SK-N-SH (cell line): ENCODE measurements around the gene ADAM33. TPM values are rescaled to one million over a fixed set of nuclear protein-coding genes. Genes with fewer than 3 reads are reported as not detected.

Experiments
- CTCF ChIA-PET: fragments of 300-600, 350-600 bp; formaldehyde crosslinking; extraction: SDS; loops from one replicate; lab custom pipeline; 2021; lab: Yijun Ruan, JAX
- POLR2A ChIA-PET: fragments of 350-600 bp; sonication (Branson Sonifier 250); formaldehyde crosslinking; extraction: SDS; loops from one replicate; lab custom pipeline; 2020; ENCODE audit warnings: antibody characterized with exemption, inconsistent platforms; lab: Yijun Ruan, JAX
- DNase-seq: peaks from one replicate; pipeline ENCODE4 v3.0.0; 2012
- H2AFZ ChIP-seq: fragments of 200-600 bp; sonication (generic); 2 replicates; pipeline ENCODE4 v1.8.1; 2016; ENCODE audit warnings: antibody characterized with exemption, mild to moderate bottlenecking, low read depth
- H3F3A ChIP-seq: fragments of 200-600 bp; sonication (generic); replicated peaks from 2 replicates; pipeline ENCODE3; 2016; ENCODE audit warnings: antibody characterized with exemption, mild to moderate bottlenecking; ENCODE audit not compliant: insufficient read depth
- H3K27ac ChIP-seq, 2 experiments: fragments of 200-500 bp in 1 of 2; fragments of 200-600 bp in 1 of 2; sonication (Bioruptor generic) in 1 of 2; sonication (generic), shearing (Covaris generic) in 1 of 2; 2 replicates each; pipeline versions ENCODE4 v1.5.1 to v1.6.1; 2014 to 2016; ENCODE audit warnings: low read depth in 2 of 2, inconsistent platforms in 1 of 2, low read length in 1 of 2, mild to moderate bottlenecking in 1 of 2, mixed read lengths in 1 of 2
- H3K27me3 ChIP-seq: fragments of 200-600 bp; sonication (generic), shearing (Covaris generic); 2 replicates; pipeline ENCODE4 v1.6.1; 2016; ENCODE audit warnings: mixed run types; ENCODE audit not compliant: insufficient read depth
- H3K36me3 ChIP-seq, 2 experiments: fragments of 200-500 bp in 1 of 2; fragments of 200-600 bp in 1 of 2; sonication (Bioruptor generic) in 1 of 2; sonication (generic) in 1 of 2; replicated peaks in 1 of 2; 2 replicates each; pipeline versions ENCODE3 to v1.5.1; 2014 to 2016; ENCODE audit warnings: low read length in 1 of 2, mild to moderate bottlenecking in 1 of 2; ENCODE audit not compliant: insufficient read depth in 2 of 2, control insufficient read depth in 1 of 2
- H3K4me1 ChIP-seq, 2 experiments: fragments of 200-500 bp in 1 of 2; fragments of 200-600 bp in 1 of 2; sonication (Bioruptor generic) in 1 of 2; sonication (generic), shearing (Covaris generic) in 1 of 2; 2 replicates each; pipeline versions ENCODE4 v1.5.1 to v1.6.1; 2014 to 2016; ENCODE audit warnings: low read depth in 1 of 2, low read length in 1 of 2, mixed run types in 1 of 2; ENCODE audit not compliant: insufficient read depth in 2 of 2, control insufficient read depth in 1 of 2
- H3K4me2 ChIP-seq: fragments of 200-600 bp; sonication (generic), shearing (Covaris generic); 2 replicates; pipeline ENCODE4 v1.6.1; 2017; ENCODE audit warnings: mixed run types
- H3K4me3 ChIP-seq, 2 experiments: fragments of 200-500 bp in 1 of 2; fragments of 200-600 bp in 1 of 2; sonication (Bioruptor generic) in 1 of 2; sonication (generic), shearing (Covaris generic) in 1 of 2; 2 replicates each; pipeline versions ENCODE4 v1.5.1 to v1.8.1; 2014 to 2016; ENCODE audit warnings: low read depth in 2 of 2, inconsistent platforms in 1 of 2, low read length in 1 of 2, mild to moderate bottlenecking in 1 of 2, mixed read lengths in 1 of 2, moderate library complexity in 1 of 2
- H3K79me2 ChIP-seq: fragments of 200-600 bp; sonication (generic); 2 replicates; pipeline ENCODE4 v1.8.1; 2017; ENCODE audit warnings: mild to moderate bottlenecking; ENCODE audit not compliant: insufficient read depth
- H3K9ac ChIP-seq: fragments of 200-600 bp; sonication (generic); 2 replicates; pipeline ENCODE4 v1.6.1; 2017; ENCODE audit warnings: mixed run types
- H3K9me2 ChIP-seq: fragments of 200-600 bp; sonication (generic); 2 replicates; pipeline ENCODE4 v1.6.1; 2017; ENCODE audit warnings: mixed run types
- H3K9me3 ChIP-seq: fragments of 200-600 bp; sonication (generic); 2 replicates; pipeline ENCODE4 v1.6.1; 2017; ENCODE audit warnings: mixed run types, mild to moderate bottlenecking, moderate library complexity
- H4K20me1 ChIP-seq: fragments of 200-600 bp; sonication (generic); 2 replicates; pipeline ENCODE4 v1.6.1; 2017; ENCODE audit warnings: mild to moderate bottlenecking, mixed run types; ENCODE audit not compliant: insufficient read depth
- CHD2 ChIP-seq: fragments of 150-350 bp; IDR thresholded peaks from 2 replicates; pipeline ENCODE4 v1.6.1; 2018; ENCODE audit warnings: low read length; ENCODE audit not compliant: partially characterized antibody
- CTCF ChIP-seq: fragments of 200-600 bp; sonication (generic); IDR thresholded peaks from 2 replicates; pipeline ENCODE4 v1.6.1; 2017; ENCODE audit warnings: antibody characterized with exemption, mild to moderate bottlenecking, moderate library complexity
- FOSL2 ChIP-seq: IDR thresholded peaks from 2 replicates; pipeline ENCODE4 v1.4.0; 2012; ENCODE audit warnings: low read depth, mild to moderate bottlenecking, moderate library complexity, borderline replicate concordance
- FOXJ3 ChIP-seq: sonication (generic); formaldehyde crosslinking; IDR thresholded peaks from 2 replicates; pipeline ENCODE4 v1.5.1; 2020; ENCODE audit warnings: mild to moderate bottlenecking, missing genetic modification reagents
- FOXM1 ChIP-seq: IDR thresholded peaks from 2 replicates; pipeline ENCODE4 v1.4.0; 2012; ENCODE audit warnings: low read depth, mild to moderate bottlenecking
- GABPA ChIP-seq: IDR thresholded peaks from 2 replicates; pipeline ENCODE4 v1.4.0; 2012; ENCODE audit warnings: low read depth, mild to moderate bottlenecking
- MEF2A ChIP-seq: IDR thresholded peaks from 2 replicates; pipeline ENCODE4 v1.4.0; 2012; ENCODE audit warnings: low read depth, borderline replicate concordance
- NFIC ChIP-seq: IDR thresholded peaks from 2 replicates; pipeline ENCODE4 v1.4.0; 2012; ENCODE audit warnings: borderline replicate concordance
- NRF1 ChIP-seq: IDR thresholded peaks from 2 replicates; pipeline ENCODE4 v1.6.1; 2012; ENCODE audit warnings: low read depth, mild to moderate bottlenecking, low read length
- POLR2AphosphoS5 ChIP-seq: IDR thresholded peaks from 2 replicates; pipeline ENCODE4 v1.6.1; 2012; ENCODE audit warnings: low read depth, low read length
- RAD21 ChIP-seq: IDR thresholded peaks from 2 replicates; pipeline ENCODE4 v1.6.1; 2012; ENCODE audit warnings: mild to moderate bottlenecking, low read length
- REST ChIP-seq: IDR thresholded peaks from 2 replicates; pipeline ENCODE4 v1.6.1; 2012; ENCODE audit warnings: mild to moderate bottlenecking, low read depth, low read length, moderate library complexity
- RXRA ChIP-seq: IDR thresholded peaks from 2 replicates; pipeline ENCODE4 v1.4.0; 2012; ENCODE audit warnings: low read depth, mild to moderate bottlenecking, borderline replicate concordance
- SIN3A ChIP-seq: IDR thresholded peaks from 2 replicates; pipeline ENCODE4 v1.6.1; 2012; ENCODE audit warnings: low read depth, mild to moderate bottlenecking, low read length, moderate library complexity, borderline replicate concordance
- YY1 ChIP-seq: IDR thresholded peaks from 2 replicates; pipeline ENCODE4 v1.4.0; 2012; ENCODE audit warnings: low read depth, mild to moderate bottlenecking
- WGBS: methylation state at CpG from one replicate; pipeline ENCODE4 v1.1.6; 2017; ENCODE audit warnings: low lambda C conversion rate; 5-methylcytosine and 5-hydroxymethylcytosine counted together
- polyA plus RNA-seq, 3 experiments: library from polyadenylated mRNA; depleted of rRNA; stranded (reverse); fragments of >200 nt; gene quantifications; 2 replicates each; pipeline ENCODE4 v1.2.3, GENCODE V29; 2012
- TF ChIP-seq, protein P1 (sequence below): IDR thresholded peaks from 2 replicates; pipeline ENCODE4 v1.4.0; 2012; ENCODE audit warnings: low read depth, borderline replicate concordance
- TF ChIP-seq, protein P2 (sequence below): IDR thresholded peaks from 2 replicates; pipeline ENCODE4 v1.4.0; 2012; ENCODE audit warnings: low read depth, borderline replicate concordance

ADAM33 gene
- polyA plus RNA-seq, 1 of the 3 experiments (the other 2 are of a cell fraction) = 4.8 TPM

DNA sequence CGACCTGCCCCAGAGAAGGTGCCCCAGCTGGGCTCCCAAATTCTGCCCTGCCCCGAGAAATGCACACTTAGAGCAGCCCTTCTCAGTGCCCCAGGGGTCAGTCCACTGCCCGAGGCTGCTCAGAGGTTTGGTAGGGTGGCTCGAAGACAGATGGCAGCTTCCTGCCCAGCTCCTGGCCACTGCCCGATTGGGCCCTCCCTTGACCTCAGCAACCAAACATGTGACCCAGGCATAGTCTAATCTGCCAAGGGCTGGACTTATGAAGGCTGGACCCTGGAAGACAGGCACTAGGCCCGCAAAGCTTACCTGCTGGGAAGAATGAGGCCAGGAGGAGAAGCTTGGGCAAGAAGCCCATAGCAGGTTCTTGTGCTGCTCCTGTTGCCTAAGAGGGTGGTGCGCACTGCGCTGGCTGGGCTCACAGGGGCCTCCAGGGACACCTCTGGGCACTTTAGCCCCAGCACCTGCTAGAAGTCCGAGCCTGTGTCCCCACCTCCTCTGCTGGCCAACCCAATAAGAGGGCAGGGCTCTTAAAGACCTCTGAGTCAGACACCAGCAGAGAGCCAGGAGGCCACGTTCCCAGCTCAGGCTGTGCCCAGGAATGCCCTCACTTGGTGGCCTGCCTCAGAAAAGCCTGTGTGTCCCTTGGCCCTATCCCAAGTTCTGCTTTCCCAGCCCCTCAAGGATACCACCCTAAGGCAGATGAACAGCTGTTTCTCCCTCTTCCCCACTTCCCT lies 25.1 kb upstream of the ADAM33 start:
- Histone ChIP-seq H3K27ac (no peak overlapping the region), H3K9me3 (no peaks in the 10 kb centered on the region), H3K4me1 (no peaks in the 10 kb centered on the region), H3K36me3 (no peaks in the 10 kb centered on the region), H3K27me3 (no peaks in the 10 kb centered on the region), H3K9ac (no peak overlapping the region), H3F3A (no peaks in the 10 kb centered on the region), H3K79me2 (no peaks in the 10 kb centered on the region), H2AFZ (no peak overlapping the region), H3K4me2 (no peak overlapping the region), H4K20me1 (no peaks in the 10 kb centered on the region), H3K4me3 (no peak overlapping the region), H3K9me2 (no peaks in the 10 kb centered on the region)
- POLR2A ChIA-PET = no interaction called here
- TF ChIP-seq SIN3A = no peak
- CTCF ChIA-PET = interaction anchor here (1.5 to 5.8 kb wide), 9 partner anchors 8 to 144 kb away, joined by 4 to 55 read pairs (median 8); partner anchors contain the start of gene ADISSP
- WGBS = 67% methylated on average over 4 of the region's 10 CpGs
- no peak for DNase-seq

GRCh38 chr20:3705970-3706739 lies 24.3 kb upstream of the ADAM33 start:
- Histone ChIP-seq H3K36me3 (no peaks in the 10 kb centered on the region), H2AFZ (no peak overlapping the region), H3K9me3 (no peaks in the 10 kb centered on the region), H3K79me2 (no peaks in the 10 kb centered on the region), H3K27ac (no peak overlapping the region), H3K4me1 (no peaks in the 10 kb centered on the region), H3K9me2 (no peaks in the 10 kb centered on the region), H3K4me2 (no peak overlapping the region), H3K9ac (no peak overlapping the region), H3K4me3 (no peak overlapping the region), H3K27me3 (no peaks in the 10 kb centered on the region), H4K20me1 (no peaks in the 10 kb centered on the region), H3F3A (no peaks in the 10 kb centered on the region)
- CTCF ChIA-PET = interaction anchor here (1.8 to 5.8 kb wide), 6 partner anchors 7 to 143 kb away, joined by 7 to 55 read pairs (median 9); partner anchors contain the start of gene ADISSP
- POLR2A ChIA-PET = no interaction called here
- no peak for DNase-seq
- 70% methylated on average over 12 of the region's 31 CpGs for WGBS
- TF ChIP-seq POLR2AphosphoS5 (no peak), FOXM1 (no peak), CTCF (no peak), NFIC (no peak), RXRA (no peak), SIN3A (no peak), GABPA (no peak), FOSL2 (no peak), FOXJ3 (CRISPR knock-in tag) (no peak), NRF1 (no peak), YY1 (no peak), MEF2A (no peak), REST (no peak), CHD2 (no peak), RAD21 (no peak)
- TF ChIP-seq, protein P1, sequence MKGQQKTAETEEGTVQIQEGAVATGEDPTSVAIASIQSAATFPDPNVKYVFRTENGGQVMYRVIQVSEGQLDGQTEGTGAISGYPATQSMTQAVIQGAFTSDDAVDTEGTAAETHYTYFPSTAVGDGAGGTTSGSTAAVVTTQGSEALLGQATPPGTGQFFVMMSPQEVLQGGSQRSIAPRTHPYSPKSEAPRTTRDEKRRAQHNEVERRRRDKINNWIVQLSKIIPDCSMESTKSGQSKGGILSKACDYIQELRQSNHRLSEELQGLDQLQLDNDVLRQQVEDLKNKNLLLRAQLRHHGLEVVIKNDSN = no peak
- TF ChIP-seq, protein P2, sequence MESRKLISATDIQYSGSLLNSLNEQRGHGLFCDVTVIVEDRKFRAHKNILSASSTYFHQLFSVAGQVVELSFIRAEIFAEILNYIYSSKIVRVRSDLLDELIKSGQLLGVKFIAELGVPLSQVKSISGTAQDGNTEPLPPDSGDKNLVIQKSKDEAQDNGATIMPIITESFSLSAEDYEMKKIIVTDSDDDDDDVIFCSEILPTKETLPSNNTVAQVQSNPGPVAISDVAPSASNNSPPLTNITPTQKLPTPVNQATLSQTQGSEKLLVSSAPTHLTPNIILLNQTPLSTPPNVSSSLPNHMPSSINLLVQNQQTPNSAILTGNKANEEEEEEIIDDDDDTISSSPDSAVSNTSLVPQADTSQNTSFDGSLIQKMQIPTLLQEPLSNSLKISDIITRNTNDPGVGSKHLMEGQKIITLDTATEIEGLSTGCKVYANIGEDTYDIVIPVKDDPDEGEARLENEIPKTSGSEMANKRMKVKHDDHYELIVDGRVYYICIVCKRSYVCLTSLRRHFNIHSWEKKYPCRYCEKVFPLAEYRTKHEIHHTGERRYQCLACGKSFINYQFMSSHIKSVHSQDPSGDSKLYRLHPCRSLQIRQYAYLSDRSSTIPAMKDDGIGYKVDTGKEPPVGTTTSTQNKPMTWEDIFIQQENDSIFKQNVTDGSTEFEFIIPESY = no peak
